Activated CD4-positive, CD25-positive, alpha-beta regulatory T cell treated with anti-CD3 and anti-CD28 coated beads, Interleukin-2, amount 50 U/mL, for 72 hours (primary cell): Measurements from ENCODE around the gene ASIC4.

Source experiments
- DNase-seq: peaks from one replicate; pipeline ENCODE4 v3.0.0; 2021

The ASIC4 gene

GRCh38 chr2:219514196-219514761 is at the start of gene ASIC4:
ASIC4 (plus strand) TSS chr2:219514482; CDS start chr2:219514725, 243 bp downstream.
- no peak for DNase-seq

- no peak for DNase-seq
These were observed 48.4 kb upstream of the ASIC4 start for GRCh38 chr2:219465659-219466561.

GRCh38 chr2:219466816-219467735 is 47.2 kb upstream of the ASIC4 start:
- no peak for DNase-seq

- DNase-seq: no peak
These were observed 46.6 kb upstream of the ASIC4 start for GRCh38 chr2:219467736-219468075.

- DNase-seq: no peak
These were observed 45.7 kb upstream of the ASIC4 start for GRCh38 chr2:219468410-219469185.

- DNase-seq: no peak
These were observed 45.0 kb upstream of the ASIC4 start for GRCh38 chr2:219469186-219469724.

GRCh38 chr2:219470429-219470828 is 43.9 kb upstream of the ASIC4 start:
- no peak for DNase-seq

GRCh38 chr2:219471476-219472371 is 42.6 kb upstream of the ASIC4 start:
- DNase-seq: no peak

GRCh38 chr2:219472629-219473187 is 41.6 kb upstream of the ASIC4 start:
- no peak for DNase-seq

- DNase-seq: no peak
These were observed 40.8 kb upstream of the ASIC4 start for GRCh38 chr2:219473511-219473910.

GRCh38 chr2:219474285-219475060 is 39.8 kb upstream of the ASIC4 start:
- DNase-seq: no peak

- no peak for DNase-seq
These were observed 39.0 kb upstream of the ASIC4 start for GRCh38 chr2:219475278-219475677.

GRCh38 chr2:219475697-219476651 is 38.3 kb upstream of the ASIC4 start:
- DNase-seq: peak; percentile 75

- DNase-seq: no peak
These were observed 37.6 kb upstream of the ASIC4 start for GRCh38 chr2:219476652-219477151.

GRCh38 chr2:219477179-219477578 is 37.1 kb upstream of the ASIC4 start:
- no peak for DNase-seq

GRCh38 chr2:219477815-219478214 is 36.5 kb upstream of the ASIC4 start:
- no peak for DNase-seq

- no peak for DNase-seq
These were observed 35.4 kb upstream of the ASIC4 start for GRCh38 chr2:219478916-219479315.

GRCh38 chr2:219480004-219480403 is 34.3 kb upstream of the ASIC4 start:
- no peak for DNase-seq
